Stimulated activated CD4-positive, alpha-beta T cell treated with anti-CD3 and anti-CD28 coated beads, Interleukin-2, amount 100 ng/mL, for 24 hours (primary cell): ENCODE results near the gene ARHGAP22.

Experiments
- DNase-seq, 2 donors: peaks; one replicate each; pipeline ENCODE4 v3.0.0-alpha.2; 2020

The ARHGAP22 gene

DNA sequence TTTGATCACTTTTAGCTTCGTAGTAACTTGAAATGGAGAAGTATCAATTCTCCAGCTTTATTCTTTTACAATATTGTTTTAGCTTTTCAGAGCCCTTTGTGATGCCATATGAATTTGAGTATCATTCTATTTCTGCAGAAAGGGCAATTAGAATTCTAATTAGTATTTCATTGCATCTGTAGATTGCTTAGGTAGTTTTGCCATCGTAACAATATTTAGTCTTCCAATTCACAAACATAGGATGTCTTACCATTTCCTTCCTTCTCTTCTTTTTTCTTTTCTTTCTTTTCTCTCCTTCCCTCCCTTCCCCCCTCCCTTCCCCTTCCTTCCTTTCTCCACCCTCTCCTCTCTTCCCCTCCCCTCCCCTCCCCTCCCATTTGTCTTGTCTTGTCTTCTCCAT lies 193.4 kb downstream of the ARHGAP22 start:
- no peak for DNase-seq

DNA sequence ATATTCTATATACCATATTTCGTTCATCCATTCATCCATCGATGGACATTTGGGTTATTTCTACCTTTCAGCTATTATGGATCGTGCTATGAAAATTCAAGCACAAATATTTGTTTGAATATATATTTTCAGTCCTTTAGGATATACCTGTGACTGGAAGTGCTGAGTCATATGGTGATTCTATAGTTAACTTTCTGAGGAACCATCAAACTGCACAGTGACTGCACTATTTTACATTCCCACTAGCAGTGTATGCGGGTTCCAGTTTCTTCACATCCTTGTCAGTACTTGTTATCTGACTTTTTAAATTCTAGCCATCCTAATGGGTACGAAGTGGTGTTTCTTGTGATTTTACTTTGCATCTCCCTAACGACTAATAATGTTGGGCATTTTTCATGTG lies 194.4 kb downstream of the ARHGAP22 start:
- no peak for DNase-seq

DNA sequence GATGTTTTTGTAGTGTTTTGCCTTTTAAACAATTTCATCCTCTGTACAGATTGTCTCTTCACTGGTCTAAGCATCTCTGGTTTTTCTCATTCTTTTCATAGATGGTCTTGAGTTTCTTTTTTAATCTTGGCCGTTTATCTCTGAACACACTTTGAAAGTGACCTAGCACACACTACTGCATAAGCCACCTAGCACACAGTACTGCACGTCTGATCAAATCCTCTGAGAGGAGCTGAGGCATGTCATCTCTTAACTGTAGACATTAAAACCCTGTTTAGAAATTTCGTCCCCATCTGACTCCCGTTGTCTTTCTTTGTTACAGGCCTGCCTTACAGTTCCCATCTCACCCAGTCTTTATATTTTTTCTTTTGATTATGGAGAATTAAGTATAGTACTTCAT lies 198.2 kb downstream of the ARHGAP22 start:
- no peak for DNase-seq

DNA sequence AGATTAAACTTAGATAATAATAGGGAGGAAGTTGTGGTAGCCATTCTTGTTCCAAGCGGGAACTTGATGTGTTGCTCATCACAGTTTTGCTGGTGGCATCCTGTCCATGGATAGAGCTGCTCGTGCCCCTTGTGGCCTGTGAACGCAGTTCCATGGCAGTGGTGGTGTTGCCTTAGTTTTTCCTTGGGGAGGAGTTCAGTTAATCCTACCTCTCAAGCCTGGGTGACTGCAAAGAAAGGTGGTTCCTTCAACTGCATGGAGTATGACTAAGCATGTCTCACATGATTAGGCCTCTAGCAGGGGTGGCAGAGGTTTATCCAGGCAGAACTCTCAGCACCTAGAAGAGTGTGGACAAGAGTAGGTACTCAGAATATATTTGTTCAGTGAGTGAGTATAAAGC lies 198.7 kb downstream of the ARHGAP22 start:
- DNase-seq: no peak

DNA sequence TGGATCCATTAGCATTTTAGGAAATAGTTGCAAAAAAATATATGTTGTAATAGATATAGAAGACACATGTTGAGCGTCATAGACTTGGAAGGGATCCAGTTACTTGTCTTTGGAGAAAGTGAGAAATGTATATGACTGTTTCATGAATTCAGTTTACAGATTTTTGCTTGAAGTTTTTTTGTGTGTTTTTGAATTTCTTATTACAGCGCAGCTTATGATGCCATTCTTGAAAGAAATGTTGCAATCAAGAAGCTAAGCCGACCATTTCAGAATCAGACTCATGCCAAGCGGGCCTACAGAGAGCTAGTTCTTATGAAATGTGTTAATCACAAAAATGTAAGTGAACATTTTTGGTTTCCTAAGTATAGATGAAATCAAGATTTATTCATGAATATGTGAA lies 200.2 kb downstream of the ARHGAP22 start:
- no peak for DNase-seq

DNA sequence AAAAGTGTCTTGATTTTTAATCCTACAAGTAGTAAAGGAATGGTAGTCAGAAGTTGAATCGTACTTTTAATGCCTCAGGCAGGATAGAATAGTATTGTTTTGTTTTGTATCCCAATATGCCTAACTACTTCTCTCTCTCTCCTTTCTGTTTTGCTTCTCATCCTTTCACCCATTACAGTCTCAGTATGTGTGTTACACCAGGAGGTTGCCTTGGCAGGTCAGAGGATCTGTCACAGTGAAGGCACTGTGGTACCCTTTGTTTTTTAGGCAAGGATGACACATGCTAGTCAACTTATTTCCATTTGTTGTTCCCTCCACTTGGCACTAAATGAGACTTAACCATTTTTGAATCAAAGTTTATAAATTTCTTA lies 204.0 kb downstream of the ARHGAP22 start:
- no peak for DNase-seq

DNA sequence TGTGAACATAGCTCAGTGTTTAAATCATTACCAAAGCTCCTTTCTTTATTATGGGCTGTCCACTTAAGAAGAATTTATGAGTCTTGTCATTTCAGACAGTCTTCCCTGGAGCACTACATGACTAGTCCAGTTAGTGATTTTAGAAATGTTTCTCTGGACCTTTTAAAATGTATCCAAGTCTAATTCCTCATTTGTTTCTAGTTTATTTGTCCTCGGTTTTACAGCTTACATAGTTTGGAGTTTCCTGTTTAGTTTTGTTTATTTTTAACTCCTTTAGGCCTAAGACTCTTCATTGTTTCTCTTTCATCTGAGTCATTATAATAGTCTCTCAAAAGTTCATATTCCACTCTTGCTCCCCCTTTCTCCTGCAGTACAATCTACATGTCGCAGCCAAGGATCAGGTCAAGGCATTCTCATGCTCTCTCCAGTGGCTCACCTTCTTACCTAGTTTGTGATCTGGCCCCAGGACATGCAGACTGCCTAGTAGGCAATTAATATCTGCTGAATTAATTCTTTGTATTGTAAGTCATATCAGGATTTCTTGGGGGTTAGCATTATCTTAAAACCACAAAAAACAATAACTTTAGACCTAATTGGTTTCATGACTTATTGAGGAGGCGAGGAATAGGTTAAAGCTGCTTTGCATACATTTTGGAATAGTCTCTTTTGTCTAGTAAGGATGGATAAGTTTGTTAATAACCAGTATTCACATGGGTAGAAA lies 204.6 kb downstream of the ARHGAP22 start:
- no peak for DNase-seq

DNA sequence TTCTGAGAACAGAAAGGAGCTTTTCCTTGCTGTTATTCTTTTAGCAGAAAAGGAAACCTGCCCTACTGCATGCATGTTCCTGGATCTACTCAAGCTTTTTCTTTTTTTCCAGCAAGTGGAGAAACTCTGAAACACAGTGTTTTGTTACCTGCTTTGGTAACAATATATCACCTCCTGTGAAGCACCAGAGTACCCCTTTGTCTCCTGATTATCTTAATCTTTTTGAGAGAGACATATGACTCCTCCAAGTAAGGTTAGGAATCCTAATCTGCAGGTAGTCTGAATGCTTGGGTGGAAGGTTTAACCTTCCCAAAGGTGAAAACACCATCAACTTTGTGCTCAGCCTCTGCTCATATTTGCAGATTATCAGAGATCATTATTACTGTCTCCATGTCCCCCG lies 205.3 kb downstream of the ARHGAP22 start:
- no peak for DNase-seq

DNA sequence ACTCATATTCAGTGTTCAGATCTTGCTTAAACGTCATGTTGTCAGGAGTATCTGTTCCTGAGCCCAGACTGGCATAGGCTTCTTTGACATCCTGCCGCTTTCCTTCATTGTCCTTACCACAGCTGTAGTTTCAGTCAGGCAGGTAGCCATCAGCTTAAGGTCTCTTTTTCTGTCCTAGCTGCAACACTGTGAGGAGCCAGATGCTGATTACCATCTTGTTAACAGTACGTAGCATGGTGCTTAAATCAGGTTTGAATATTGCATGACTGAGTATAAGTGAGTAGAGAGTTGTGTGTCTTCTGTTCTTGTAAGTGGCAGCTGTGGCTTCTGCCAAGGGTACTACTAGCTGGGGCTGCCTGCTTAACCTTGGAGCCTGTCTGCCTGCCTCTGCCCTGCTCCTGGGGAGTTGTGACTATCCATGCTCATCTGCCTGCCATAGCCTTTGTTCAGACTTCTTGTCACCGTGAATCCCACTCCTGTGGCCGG lies 205.8 kb downstream of the ARHGAP22 start:
- DNase-seq: no peak

DNA sequence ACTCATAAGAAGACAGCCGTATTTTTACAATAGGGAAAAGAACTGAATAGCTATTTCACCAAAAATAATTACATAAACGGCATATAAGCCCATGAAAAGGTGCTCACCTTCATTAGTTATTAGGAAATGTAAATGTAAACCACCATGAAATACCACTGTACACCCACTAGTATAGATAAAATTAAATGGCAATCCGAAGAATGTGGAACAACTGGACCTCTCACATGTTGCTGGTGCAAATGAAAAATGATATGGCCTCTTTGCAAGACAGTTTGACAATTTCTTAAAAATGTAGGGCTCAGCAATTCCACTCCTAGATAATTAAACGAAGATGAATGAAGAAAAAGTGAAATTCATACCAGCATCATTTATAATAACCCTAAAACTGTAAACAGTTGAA lies 206.6 kb downstream of the ARHGAP22 start:
- no peak for DNase-seq
